Gastrocnemius medialis (tissue), 4 donors: ENCODE results near the gene OR2T27. TPM values are rescaled to one million over a fixed set of nuclear protein-coding genes. Genes with fewer than 3 reads are reported as not detected.

Experiments used
- ATAC-seq, 2 donors: fragments of 150-250 bp; one replicate each; pipeline ENCODE4 v1.9.1; 2016
- DNase-seq, 2 donors: peaks; one replicate each; pipeline ENCODE4 v3.0.0-alpha.2; 2019
- H3K27ac ChIP-seq, 4 donors: fragments of 200-600 bp; sonication (generic); 1 replicate in 1 of 4; 2 replicates in 3 of 4; pipeline ENCODE4 v1.5.1; 2016 to 2018; ENCODE audit warnings: mild to moderate bottlenecking in 2 of 4, moderate library complexity in 1 of 4
- H3K27me3 ChIP-seq, 3 donors: fragments of 200-600 bp; sonication (generic) in 2 of 3; 1 replicate in 1 of 3; 2 replicates in 2 of 3; pipeline versions ENCODE4 v1.5.1 to v1.6.0; 2016 to 2019; ENCODE audit warnings: mild to moderate bottlenecking in 1 of 3, moderate library complexity in 1 of 3
- H3K36me3 ChIP-seq, 2 donors: fragments of 200-600 bp; sonication (generic) in 1 of 2; one replicate each; pipeline ENCODE4 v1.5.1; 2017 to 2018
- H3K4me1 ChIP-seq, 2 donors: fragments of 200-600 bp; sonication (generic) in 1 of 2; one replicate each; pipeline ENCODE4 v1.5.1; 2016 to 2017; ENCODE audit warnings: mild to moderate bottlenecking in 2 of 2
- H3K4me3 ChIP-seq, 4 donors: fragments of 200-600 bp; sonication (generic) in 3 of 4; 1 replicate in 1 of 4; 2 replicates in 3 of 4; pipeline ENCODE4 v1.5.1; 2016 to 2019; ENCODE audit warnings: mild to moderate bottlenecking in 2 of 4
- H3K9me3 ChIP-seq, 3 donors: fragments of 200-600 bp; sonication (generic) in 2 of 3; 1 replicate in 1 of 3; 2 replicates in 2 of 3; pipeline ENCODE4 v1.5.1; 2016 to 2019
- POLR2A ChIP-seq, 2 donors: fragments of 450-650 bp; IDR thresholded peaks; one replicate each; pipeline ENCODE4 v1.6.1; 2017; ENCODE audit warnings: antibody characterized with exemption in 2 of 2, mild to moderate bottlenecking in 2 of 2, moderate library complexity in 2 of 2
- in situ Hi-C, 4 donors: fragments of 200-750 bp; cut with MboI; loops; one replicate each; pipeline versions ENCODE4 v1.15.0 to v1.8.0; 2017; ENCODE audit warnings: low sequenced_read_pairs in 4 of 4
- intact Hi-C: fragments of 100-400 bp; cut with DNase I; formaldehyde crosslinking; loops from one replicate; pipeline ENCODE4 v1.15.1; 2023; ENCODE audit warnings: low total_unique reads
- total RNA-seq, 4 donors: library from RNA; depleted of rRNA; stranded (reverse); fragments of >200 nt; gene quantifications; one replicate each; pipeline versions ENCODE4 v1.1.0 to v1.2.3, GENCODE V29; 2016
- TF ChIP-seq, protein P1 (sequence below), 5 experiments: fragments of 450-650 bp in 3 of 5; fragments of 200-600 bp in 2 of 5; sonication (generic) in 2 of 5; IDR thresholded peaks in 4 of 5; conservative IDR thresholded peaks in 1 of 5; 1 replicate in 4 of 5; 2 replicates in 1 of 5; pipeline ENCODE4 v1.5.1; 2016 to 2019; ENCODE audit warnings: antibody characterized with exemption in 5 of 5, mild to moderate bottlenecking in 3 of 5, moderate library complexity in 3 of 5

Gene OR2T27
- total RNA-seq, 4 donors from 2014 or later, result not detected

DNA sequence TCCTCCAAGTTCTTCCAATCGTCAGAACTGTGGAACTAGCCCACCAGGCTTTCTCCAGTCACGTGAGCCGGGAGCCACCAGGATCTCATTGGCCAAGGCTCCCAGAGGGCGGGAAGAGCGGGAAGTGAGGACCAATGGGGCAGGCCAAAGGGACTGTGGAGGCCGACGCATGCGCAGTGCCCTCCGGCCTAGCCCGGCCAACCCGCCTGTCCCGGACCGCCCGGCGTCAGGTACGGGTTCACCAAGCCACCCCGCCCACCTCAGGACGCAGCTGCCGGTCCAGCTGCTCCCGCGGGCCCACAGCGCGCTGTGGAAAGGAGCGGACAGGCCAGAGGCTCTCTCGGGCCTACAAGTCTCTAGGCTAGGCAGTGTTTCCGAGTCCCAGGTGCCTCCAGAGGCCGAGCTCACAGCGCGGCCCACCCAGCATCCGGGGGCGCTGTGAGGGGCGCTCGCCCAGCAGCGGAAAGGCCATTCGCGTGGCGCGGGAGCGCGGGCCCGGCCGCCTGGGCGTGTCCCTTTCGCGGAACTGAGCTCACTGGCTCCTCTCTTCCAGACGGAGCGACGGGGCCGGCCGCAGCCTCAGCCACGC is 36.3 kb upstream of the OR2T27 start:
- DNase-seq, result no peak
- in situ Hi-C loops, result no loop called here
- no peaks in the 10 kb centered on the region for H3K36me3 ChIP-seq
- TF ChIP-seq, protein P1, sequence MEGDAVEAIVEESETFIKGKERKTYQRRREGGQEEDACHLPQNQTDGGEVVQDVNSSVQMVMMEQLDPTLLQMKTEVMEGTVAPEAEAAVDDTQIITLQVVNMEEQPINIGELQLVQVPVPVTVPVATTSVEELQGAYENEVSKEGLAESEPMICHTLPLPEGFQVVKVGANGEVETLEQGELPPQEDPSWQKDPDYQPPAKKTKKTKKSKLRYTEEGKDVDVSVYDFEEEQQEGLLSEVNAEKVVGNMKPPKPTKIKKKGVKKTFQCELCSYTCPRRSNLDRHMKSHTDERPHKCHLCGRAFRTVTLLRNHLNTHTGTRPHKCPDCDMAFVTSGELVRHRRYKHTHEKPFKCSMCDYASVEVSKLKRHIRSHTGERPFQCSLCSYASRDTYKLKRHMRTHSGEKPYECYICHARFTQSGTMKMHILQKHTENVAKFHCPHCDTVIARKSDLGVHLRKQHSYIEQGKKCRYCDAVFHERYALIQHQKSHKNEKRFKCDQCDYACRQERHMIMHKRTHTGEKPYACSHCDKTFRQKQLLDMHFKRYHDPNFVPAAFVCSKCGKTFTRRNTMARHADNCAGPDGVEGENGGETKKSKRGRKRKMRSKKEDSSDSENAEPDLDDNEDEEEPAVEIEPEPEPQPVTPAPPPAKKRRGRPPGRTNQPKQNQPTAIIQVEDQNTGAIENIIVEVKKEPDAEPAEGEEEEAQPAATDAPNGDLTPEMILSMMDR (IDR thresholded peaks at IDR 0.05 in 4 of 5, conservative IDR thresholded peaks at IDR 0.05 in 1 of 5), result no peak
- no peak overlapping the region for H3K27ac ChIP-seq
- intact Hi-C loops, result no loop called here
- H3K4me3 ChIP-seq, result no peak overlapping the region
- no peak for ATAC-seq
- H3K9me3 ChIP-seq, result no peaks in the 10 kb centered on the region
- H3K27me3 ChIP-seq, result no peaks in the 10 kb centered on the region
- H3K4me1 ChIP-seq, result no peaks in the 10 kb centered on the region

DNA sequence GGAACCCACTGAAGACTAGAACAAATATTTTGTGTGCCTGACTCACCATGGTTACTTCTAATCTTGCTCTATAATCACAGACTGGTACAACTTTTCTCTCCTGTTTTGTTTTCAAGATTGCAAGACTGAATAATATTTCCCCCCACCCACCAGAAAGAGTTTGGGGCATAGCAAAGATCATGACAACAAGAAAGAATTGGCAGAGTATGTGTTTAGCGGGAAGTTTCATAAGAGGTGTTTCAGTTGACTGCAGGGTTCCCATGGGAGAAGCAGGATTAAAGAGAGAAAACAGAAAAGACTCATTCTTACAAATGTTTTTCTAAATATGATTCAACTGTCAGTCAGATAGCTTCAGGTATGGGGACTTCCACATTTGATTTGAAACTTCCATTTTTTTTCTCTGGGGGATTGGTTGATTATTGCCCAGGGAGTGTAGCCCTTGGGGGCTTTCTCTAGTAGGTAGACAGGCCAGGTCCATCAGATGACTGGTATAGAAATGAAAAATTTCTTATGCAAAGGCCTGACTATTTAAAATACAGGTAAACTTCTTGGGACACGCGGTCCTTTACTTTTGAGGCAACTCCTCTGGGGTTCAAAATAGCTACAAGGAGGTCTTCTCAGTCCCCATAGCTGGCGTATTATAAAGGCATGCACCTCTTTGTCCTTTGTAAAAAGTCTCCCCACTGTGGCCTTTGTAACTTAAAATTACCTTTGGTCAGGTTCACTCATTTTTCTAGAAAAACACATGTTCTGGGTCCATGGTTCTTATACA is 33.4 kb upstream of the OR2T27 start:
- H3K9me3 ChIP-seq, result no peaks in the 10 kb centered on the region
- H3K4me3 ChIP-seq, result no peak overlapping the region
- DNase-seq (no peak), ATAC-seq (no peak)
- H3K27ac ChIP-seq, result no peak overlapping the region
- in situ Hi-C loops, result no loop called here
- H3K27me3 ChIP-seq, result no peaks in the 10 kb centered on the region
- no peaks in the 10 kb centered on the region for H3K36me3 ChIP-seq
- TF ChIP-seq, protein P1 (IDR thresholded peaks at IDR 0.05 in 4 of 5, conservative IDR thresholded peaks at IDR 0.05 in 1 of 5), result no peak
- TF ChIP-seq POLR2A (IDR thresholded peaks at IDR 0.05), result no peak
- intact Hi-C loops, result no loop called here
- no peaks in the 10 kb centered on the region for H3K4me1 ChIP-seq

DNA sequence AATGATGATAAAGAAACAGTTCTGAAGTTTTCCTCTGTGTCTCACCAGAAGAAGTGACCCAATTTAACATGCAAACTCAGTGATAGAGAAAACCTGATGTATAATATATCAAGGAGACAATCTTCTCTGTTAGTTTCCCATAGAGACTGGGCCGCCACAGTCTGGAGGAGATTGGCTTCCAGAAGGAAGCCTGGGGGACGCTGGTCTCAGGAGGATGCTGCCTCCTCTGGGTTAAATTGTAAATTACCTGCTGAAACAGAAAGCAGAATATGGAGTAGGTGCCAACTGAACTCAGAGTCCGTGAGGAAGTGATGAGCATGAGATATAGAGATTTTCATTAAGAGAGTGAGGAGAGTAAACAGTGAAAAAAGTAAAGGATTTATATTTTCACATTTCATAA is 31.5 kb upstream of the OR2T27 start:
- Histone ChIP-seq H3K36me3 (no peaks in the 10 kb centered on the region), H3K27me3 (no peaks in the 10 kb centered on the region), H3K4me1 (no peaks in the 10 kb centered on the region), H3K9me3 (no peaks in the 10 kb centered on the region), H3K27ac (no peak overlapping the region), H3K4me3 (no peak overlapping the region)
- in situ Hi-C loops (no loop called here), intact Hi-C loops (no loop called here)
- ATAC-seq (no peak), DNase-seq (no peak)
- TF ChIP-seq, protein P1 (IDR thresholded peaks at IDR 0.05 in 4 of 5, conservative IDR thresholded peaks at IDR 0.05 in 1 of 5), result no peak
- TF ChIP-seq POLR2A (IDR thresholded peaks at IDR 0.05), result no peak

DNA sequence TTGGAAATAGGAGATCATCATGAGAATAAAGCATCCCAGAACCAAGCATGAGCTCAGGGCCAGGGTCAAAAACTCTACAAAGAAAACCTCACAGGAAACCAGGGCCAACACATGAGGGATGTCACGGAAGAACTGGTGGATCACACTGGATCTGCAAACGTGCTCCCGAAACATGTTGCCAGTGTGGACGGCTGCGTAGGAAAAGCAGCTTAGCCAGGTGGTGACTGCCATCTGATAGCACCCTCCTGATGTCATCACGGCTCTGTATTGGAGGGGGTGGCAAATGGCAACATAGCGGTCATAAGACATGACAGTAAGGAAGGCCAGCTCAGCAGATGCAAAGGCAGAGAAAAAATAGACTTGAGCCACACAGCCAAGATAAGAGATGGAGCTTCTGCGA is 26.3 kb upstream of the OR2T27 start:
- Histone ChIP-seq H3K4me3 (no peak overlapping the region), H3K9me3 (no peaks in the 10 kb centered on the region), H3K27ac (no peak overlapping the region), H3K27me3 (peaks cover 0 to 3% (median 0%) of the 10 kb centered on the region in 3 donors), H3K4me1 (no peaks in the 10 kb centered on the region), H3K36me3 (no peaks in the 10 kb centered on the region)
- intact Hi-C loops (no loop called here), in situ Hi-C loops (no loop called here)
- DNase-seq, result no peak
- no peak for ATAC-seq
- no peak for TF ChIP-seq POLR2A (IDR thresholded peaks at IDR 0.05)
- TF ChIP-seq, protein P1 (IDR thresholded peaks at IDR 0.05 in 4 of 5, conservative IDR thresholded peaks at IDR 0.05 in 1 of 5), result no peak
